Aorta (tissue), 5 donors: Measurements from ENCODE around the gene SCN10A. TPM values are rescaled to one million over a fixed set of nuclear protein-coding genes. Genes with fewer than 3 reads are reported as not detected.

Experiments used
- ATAC-seq: fragments of 200-7000 bp; cut with Tn5 transposase; one replicate; pipeline ENCODE4 v1.9.1; 2022; ENCODE audit warnings: moderate library complexity; ENCODE audit not compliant: low FRiP score
- DNase-seq, 2 donors: peaks; one replicate each; pipeline ENCODE4 v3.0.0-alpha.2; 2020
- H3K27ac ChIP-seq, 2 donors: one replicate each; pipeline ENCODE4 v1.5.1; 2013; ENCODE audit warnings: low read length in 2 of 2, mild to moderate bottlenecking in 2 of 2, moderate library complexity in 2 of 2, control low read depth in 1 of 2, inconsistent platforms in 1 of 2, low read depth in 1 of 2
- H3K27me3 ChIP-seq, 2 donors: one replicate each; pipeline ENCODE4 v1.6.1; 2013; ENCODE audit warnings: control low read depth in 1 of 2, low read length in 1 of 2, mild to moderate bottlenecking in 1 of 2, moderate library complexity in 1 of 2; ENCODE audit not compliant: insufficient read depth in 2 of 2, control insufficient read depth in 1 of 2
- H3K36me3 ChIP-seq, 2 donors: one replicate each; pipeline ENCODE4 v1.6.1; 2013; ENCODE audit warnings: control low read depth in 1 of 2, low read length in 1 of 2, mild to moderate bottlenecking in 1 of 2; ENCODE audit not compliant: insufficient read depth in 2 of 2, control insufficient read depth in 1 of 2
- H3K4me1 ChIP-seq, 2 donors: one replicate each; pipeline ENCODE4 v1.6.1; 2013; ENCODE audit warnings: low read length in 2 of 2, control low read depth in 1 of 2, mild to moderate bottlenecking in 1 of 2, moderate library complexity in 1 of 2; ENCODE audit not compliant: insufficient read depth in 2 of 2, control insufficient read depth in 1 of 2
- H3K4me3 ChIP-seq, 2 donors: one replicate each; pipeline ENCODE4 v1.5.1; 2013; ENCODE audit warnings: low read length in 2 of 2, control low read depth in 1 of 2, mild to moderate bottlenecking in 1 of 2
- H3K9me3 ChIP-seq: one replicate; pipeline ENCODE4 v1.6.1; 2013; ENCODE audit warnings: mild to moderate bottlenecking, low read length; ENCODE audit not compliant: control insufficient read depth
- WGBS, 2 donors: extraction: QIAGEN DNeasy Blood & Tissue Kit; methylation state at CpG; one replicate each; pipeline ENCODE4 v1.1.7; 2013; 5-methylcytosine and 5-hydroxymethylcytosine counted together
- intact Hi-C, 2 donors: fragments of 100-400 bp; cut with DNase I; formaldehyde crosslinking; loops; one replicate each; pipeline versions ENCODE4 v1.14.2 to v1.15.0; 2022
- long read RNA-seq, 2 donors: library from polyadenylated mRNA; unstranded; transcript quantifications; one replicate each; pipeline ENCODE4 v2.0.0, GENCODE V29; 2020 to 2021
- polyA plus RNA-seq, 2 donors: library from polyadenylated mRNA; stranded (reverse); fragments of 200-250 nt; gene quantifications; one replicate each; pipeline ENCODE4 v1.2.3, GENCODE V29; 2013
- total RNA-seq, 2 donors: library from RNA; stranded (reverse); fragmentation: NEBNext Ultra II Directional; extraction: Animal tissue kit (Norgen Biotek cat#: 25700); gene quantifications; one replicate each; pipeline ENCODE4 v1.2.1, GENCODE V29; 2021
- donor health status: healthy with polysubstance abuse.
- donor health status: Bipolar disorder and iron deficiency.
- donor health status: DM: no; HTN: no; CAD: no.
- donor health status: DM: no; HTN: no; CAD: no.
- donor health status: DM: yes; HTN: yes; CAD: no.

The SCN10A gene
- total RNA-seq = not detected
- not detected for polyA plus RNA-seq
- long read RNA-seq, donor 1 = 0 reads
- long read RNA-seq, donor 2 = 0 reads

DNA sequence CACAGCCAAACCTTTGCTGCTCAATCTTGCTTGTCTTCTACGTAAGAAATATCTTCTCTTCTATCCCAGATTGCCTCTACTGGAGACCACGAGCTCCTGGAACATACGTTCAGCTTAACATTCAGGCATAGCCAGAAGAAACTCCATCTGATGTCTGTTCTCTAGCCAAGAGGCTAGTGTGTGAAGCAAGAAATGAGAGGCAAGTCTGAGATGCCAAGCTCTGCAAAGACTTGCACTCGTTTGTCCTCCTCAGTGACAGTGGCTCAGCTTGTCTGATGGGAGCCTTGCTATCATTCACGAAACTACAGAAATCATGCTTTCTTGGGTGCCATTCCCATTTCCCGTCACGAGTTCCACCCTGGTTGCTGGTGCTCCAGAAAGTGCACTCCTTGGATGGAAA, at the start of gene SCN10A:
TSS of gene SCN10A (minus strand) at position 192 of the 400 bp plus-strand sequence. CDS start 22,207 bp downstream, outside the sequence.
- ATAC-seq (no peak), DNase-seq (no peak)
- H3K27ac ChIP-seq = no peak within 1 kb of the TSS
- no peak within 1 kb of the TSS for H3K4me3 ChIP-seq
- no peaks in the 10 kb centered on the region for H3K36me3 ChIP-seq
- no peaks in the 10 kb centered on the region for H3K4me1 ChIP-seq
- intact Hi-C loops = no loop called here
- WGBS, 2 donors = 61 to 68% methylated on average over 7 of the region's 7 CpGs
- H3K27me3 ChIP-seq = no peaks in the 10 kb centered on the region
- H3K9me3 ChIP-seq = no peaks in the 10 kb centered on the region

DNA sequence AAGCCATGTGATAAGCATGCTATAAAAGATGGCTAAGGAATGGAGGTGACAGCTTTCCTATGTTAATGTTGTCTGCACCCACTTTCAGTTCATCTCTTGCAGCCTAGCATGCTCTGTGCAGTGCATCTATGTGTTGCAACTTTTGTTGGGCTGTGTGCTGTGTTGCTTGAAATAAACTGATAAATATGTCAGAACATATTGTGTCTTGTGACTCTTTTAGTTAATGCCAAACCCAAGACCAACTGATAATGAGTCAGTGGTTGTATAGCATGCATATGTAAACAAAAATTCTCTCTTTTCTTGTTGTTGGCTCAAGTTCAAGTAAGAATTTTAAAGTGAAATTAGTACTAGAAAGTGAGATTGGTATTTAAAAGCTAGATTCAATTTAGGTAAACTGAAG, 37.0 kb upstream of the SCN10A start:
- no peak overlapping the region for H3K4me3 ChIP-seq
- no peak overlapping the region for H3K27ac ChIP-seq
- no peaks in the 10 kb centered on the region for H3K4me1 ChIP-seq
- intact Hi-C loops = no loop called here
- H3K27me3 ChIP-seq = no peaks in the 10 kb centered on the region
- ATAC-seq = no peak
- no peak for DNase-seq
- no peaks in the 10 kb centered on the region for H3K36me3 ChIP-seq
- no peaks in the 10 kb centered on the region for H3K9me3 ChIP-seq

DNA sequence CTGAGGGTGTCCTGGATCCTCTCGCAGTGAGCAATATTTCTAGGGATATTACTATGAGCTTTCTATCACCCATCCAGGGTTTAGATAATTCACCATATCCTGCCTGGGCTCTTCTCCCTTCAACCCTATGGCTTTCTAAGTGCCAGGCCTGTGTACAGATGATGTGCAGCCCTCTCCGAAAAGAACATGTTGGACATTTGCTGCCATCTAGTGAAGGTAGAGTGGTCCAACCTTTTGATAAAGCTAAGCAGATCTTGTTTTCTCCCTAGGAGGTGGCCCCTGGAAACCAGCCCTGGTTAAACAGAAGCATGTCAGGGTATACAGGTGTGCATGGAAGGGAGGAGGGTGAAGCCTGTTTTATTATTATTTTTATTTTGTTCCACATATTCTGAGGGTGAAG, 27.9 kb upstream of the SCN10A start:
- WGBS, 2 donors = 50% methylated on average over 2 of the region's 2 CpGs
- H3K4me1 ChIP-seq = no peaks in the 10 kb centered on the region
- DNase-seq (no peak), ATAC-seq (peak; percentile 49)
- H3K27me3 ChIP-seq = no peaks in the 10 kb centered on the region
- intact Hi-C loops = loop anchor here (5.0 to 10.0 kb wide), 3 partner anchors 197 to 322 kb away; partner anchors contain the start of gene SCN5A (in 1 of the 2)
- H3K4me3 ChIP-seq = no peak overlapping the region
- H3K27ac ChIP-seq = no peak overlapping the region
- H3K36me3 ChIP-seq = no peaks in the 10 kb centered on the region
- no peaks in the 10 kb centered on the region for H3K9me3 ChIP-seq

DNA sequence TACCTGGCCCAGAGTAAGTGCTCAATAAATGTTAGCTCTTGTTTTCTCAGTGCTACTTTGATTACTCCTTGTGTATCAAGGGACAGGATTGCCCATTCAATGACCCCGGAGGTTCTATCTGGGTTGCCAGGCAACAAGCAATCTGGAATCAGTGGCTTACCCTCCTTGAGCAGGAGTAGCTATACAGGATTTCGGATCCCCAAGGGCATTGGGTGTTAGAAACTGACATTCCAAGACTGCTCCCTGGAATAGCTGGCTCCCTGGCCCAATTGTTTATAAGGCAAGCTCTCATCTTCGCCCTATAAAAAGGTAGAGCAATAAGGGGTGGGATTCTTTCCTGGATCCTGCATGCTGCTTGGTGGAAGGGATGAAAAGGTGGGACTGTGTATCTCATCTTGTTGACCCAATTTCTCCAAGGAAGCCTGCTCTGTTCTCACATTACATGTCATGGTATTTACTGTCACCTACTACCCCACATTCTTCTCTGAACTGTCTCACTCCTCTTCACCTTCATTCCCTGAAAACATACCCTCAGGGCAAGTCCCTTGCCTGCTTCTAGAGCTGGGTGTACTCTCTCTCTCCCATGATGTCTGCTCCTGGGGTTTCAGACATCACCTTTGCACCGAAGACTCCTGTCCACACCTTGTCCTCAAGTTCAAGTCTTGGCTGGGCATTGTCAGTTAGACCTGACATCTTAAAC, 26.4 kb upstream of the SCN10A start:
- no peak overlapping the region for H3K27ac ChIP-seq
- WGBS, 2 donors = 53 to 58% methylated on average over 4 of the region's 4 CpGs
- H3K4me1 ChIP-seq = no peaks in the 10 kb centered on the region
- H3K27me3 ChIP-seq = no peaks in the 10 kb centered on the region
- no peak for DNase-seq
- ATAC-seq = no peak
- no peaks in the 10 kb centered on the region for H3K9me3 ChIP-seq
- H3K4me3 ChIP-seq = no peak overlapping the region
- H3K36me3 ChIP-seq = no peaks in the 10 kb centered on the region
- intact Hi-C loops = loop anchor here (5.0 to 10.0 kb wide), 3 partner anchors 195 to 320 kb away; partner anchors contain the start of gene SCN5A (in 1 of the 2)

DNA sequence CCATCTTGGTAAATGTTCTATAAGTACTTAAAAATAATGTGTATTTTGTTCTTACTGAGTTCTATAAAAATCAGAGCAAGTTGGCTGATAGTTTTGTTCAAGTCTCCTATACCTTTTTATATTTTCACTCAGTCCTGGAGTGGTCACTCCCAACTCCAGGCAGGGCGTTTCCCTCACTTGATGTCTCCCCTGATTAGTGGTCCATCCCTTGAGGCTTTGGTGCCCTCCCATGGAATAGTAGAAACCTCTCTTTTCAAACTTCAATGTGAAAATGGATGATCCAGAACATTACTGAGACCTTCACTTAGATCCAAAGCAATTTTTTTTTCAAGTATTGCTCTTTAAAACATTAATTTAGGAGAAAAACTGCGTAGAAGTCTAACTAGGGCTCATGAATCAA, 25.0 kb upstream of the SCN10A start:
- no peak for ATAC-seq
- DNase-seq = no peak
- H3K4me3 ChIP-seq = no peak overlapping the region
- intact Hi-C loops = loop anchor here (5.0 to 10.0 kb wide), 3 partner anchors 194 to 319 kb away; partner anchors contain the start of gene SCN5A (in 1 of the 2)
- no peaks in the 10 kb centered on the region for H3K9me3 ChIP-seq
- no peaks in the 10 kb centered on the region for H3K27me3 ChIP-seq
- no peaks in the 10 kb centered on the region for H3K36me3 ChIP-seq
- no peak overlapping the region for H3K27ac ChIP-seq
- H3K4me1 ChIP-seq = no peaks in the 10 kb centered on the region
- 51 to 56% methylated on average over 2 of the region's 2 CpGs for WGBS, 2 donors

DNA sequence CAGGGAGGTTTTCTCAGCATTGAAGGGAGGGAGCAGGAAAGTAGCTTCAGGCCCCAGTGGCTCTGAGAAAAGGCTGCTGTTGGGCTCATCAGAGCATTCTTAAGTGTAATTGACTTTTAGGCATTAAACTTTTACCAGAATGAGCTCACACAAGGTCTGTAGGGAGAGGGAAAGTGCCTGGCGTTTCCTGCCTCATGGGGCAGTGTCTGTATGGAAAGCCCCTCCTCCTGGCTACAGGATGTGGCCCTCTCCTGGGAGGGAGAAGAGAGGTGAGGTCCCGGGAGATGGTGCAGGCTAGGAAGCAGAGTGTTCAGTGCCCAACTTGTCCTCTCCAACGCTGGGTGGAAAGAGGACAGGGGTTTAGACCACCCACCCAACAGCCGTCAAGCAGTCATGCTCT, 21.3 kb upstream of the SCN10A start:
- 45 to 52% methylated on average over 4 of the region's 4 CpGs for WGBS, 2 donors
- intact Hi-C loops = loop anchor here in 1 of 2 donors (5.0 kb wide), 1 partner anchor 120 kb away; no protein-coding TSS in a partner anchor
- ATAC-seq = no peak
- Histone ChIP-seq H3K9me3 (no peaks in the 10 kb centered on the region), H3K4me3 (no peak overlapping the region), H3K27ac (no peak overlapping the region), H3K27me3 (no peaks in the 10 kb centered on the region), H3K4me1 (no peaks in the 10 kb centered on the region), H3K36me3 (no peaks in the 10 kb centered on the region)
- no peak for DNase-seq

DNA sequence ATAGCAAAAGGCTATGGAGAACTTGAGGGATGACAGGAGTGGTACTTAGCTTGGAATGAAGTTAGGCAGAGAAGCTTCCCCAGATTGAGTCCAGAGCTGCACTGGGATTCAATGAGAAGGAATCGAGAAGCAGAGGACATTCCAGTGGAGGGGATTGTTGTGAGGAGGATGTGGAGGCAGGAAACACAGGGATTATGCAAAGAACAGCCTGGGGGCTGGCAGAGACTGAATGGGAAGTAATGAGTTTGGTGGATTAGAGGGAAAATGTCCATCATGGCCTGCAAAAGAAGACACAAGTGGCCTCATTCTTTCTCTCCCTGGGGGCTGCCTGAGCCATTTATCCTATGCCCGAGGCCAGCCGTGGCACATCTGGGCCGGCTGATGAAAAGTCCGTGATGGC, 20.5 kb upstream of the SCN10A start:
- H3K36me3 ChIP-seq = no peaks in the 10 kb centered on the region
- H3K9me3 ChIP-seq = no peaks in the 10 kb centered on the region
- no peaks in the 10 kb centered on the region for H3K27me3 ChIP-seq
- H3K4me3 ChIP-seq = no peak overlapping the region
- H3K27ac ChIP-seq = no peak overlapping the region
- no peaks in the 10 kb centered on the region for H3K4me1 ChIP-seq
- intact Hi-C loops = loop anchor here in 1 of 2 donors (5.0 kb wide), 1 partner anchor 119 kb away; no protein-coding TSS in a partner anchor
- DNase-seq = no peak
- 74 to 75% methylated on average over 5 of the region's 5 CpGs for WGBS, 2 donors
- no peak for ATAC-seq

DNA sequence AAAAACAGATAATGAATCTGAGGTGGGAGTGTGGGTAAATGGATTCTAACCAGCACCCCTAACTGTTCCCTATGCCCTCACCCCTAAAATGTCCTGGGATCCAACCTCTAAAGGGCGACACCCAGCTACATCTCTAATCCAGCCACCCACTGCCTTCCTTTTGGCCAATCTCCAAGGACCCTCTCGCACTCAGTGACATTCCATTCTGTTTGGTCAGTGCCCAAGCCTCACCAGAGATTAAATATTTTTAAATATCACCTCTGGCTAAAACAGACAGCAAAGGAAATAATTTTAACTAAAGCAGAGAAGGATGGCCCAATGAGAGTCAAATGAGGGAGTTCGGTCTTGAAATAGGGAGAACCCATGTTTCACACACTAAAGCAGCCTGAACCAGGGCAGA, 19.9 kb upstream of the SCN10A start:
- Histone ChIP-seq H3K27me3 (no peaks in the 10 kb centered on the region), H3K4me1 (no peaks in the 10 kb centered on the region), H3K4me3 (no peak overlapping the region), H3K36me3 (no peaks in the 10 kb centered on the region), H3K27ac (no peak overlapping the region), H3K9me3 (no peaks in the 10 kb centered on the region)
- DNase-seq = no peak
- no peak for ATAC-seq
- 62 to 64% methylated on average over 3 of the region's 3 CpGs for WGBS, 2 donors
- intact Hi-C loops = loop anchor here in 1 of 2 donors (5.0 kb wide), 1 partner anchor 119 kb away; no protein-coding TSS in a partner anchor

DNA sequence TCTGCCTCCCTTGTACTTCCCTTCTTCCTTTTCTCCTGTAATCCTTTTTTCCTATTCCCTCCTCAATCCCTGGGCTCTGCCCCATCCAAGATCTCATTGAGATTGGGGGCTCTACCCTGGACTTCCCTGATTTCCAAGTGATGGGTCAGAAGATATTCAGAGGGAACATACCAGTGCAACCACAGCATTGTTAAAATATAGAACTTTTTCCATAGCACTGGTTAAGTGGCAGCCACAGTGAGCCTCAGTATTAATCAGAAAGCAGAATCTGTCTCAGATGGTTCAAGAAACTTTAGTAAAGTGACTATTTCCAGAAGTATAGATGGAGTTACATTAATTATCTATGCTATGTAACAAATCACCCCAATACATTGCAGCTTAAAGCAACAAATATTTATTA, 18.7 kb upstream of the SCN10A start:
- intact Hi-C loops = loop anchor here in 1 of 2 donors (5.0 kb wide), 1 partner anchor 117 kb away; no protein-coding TSS in a partner anchor
- Histone ChIP-seq H3K4me1 (no peaks in the 10 kb centered on the region), H3K27ac (peak overlapping the region in 1 of 2 donors; percentile 2), H3K4me3 (no peak overlapping the region), H3K9me3 (no peaks in the 10 kb centered on the region), H3K36me3 (no peaks in the 10 kb centered on the region), H3K27me3 (no peaks in the 10 kb centered on the region)
- DNase-seq = no peak
- no peak for ATAC-seq
